ENCODE results near the gene HYDIN.

GRCh38 chr16:70759666-70760065 lies 470.9 kb downstream of the HYDIN start:
- TF ChIP-seq YY1 (IDR thresholded peaks at IDR 0.05; ENCODE audit: extremely low read depth, insufficient replicate concordance, low read depth, low read length), result no peak
- TF ChIP-seq POLR2A (IDR thresholded peaks at IDR 0.05; ENCODE audit: borderline replicate concordance, extremely low read depth, insufficient read depth, insufficient read length), result no peak
- TF ChIP-seq CTCF (IDR thresholded peaks at IDR 0.05 in 2 of 3, conservative IDR thresholded peaks at IDR 0.05 in 1 of 3; ENCODE audit: borderline replicate concordance in 1 of 3, insufficient read depth in 1 of 3, low read depth in 2 of 3, low read length in 2 of 3), result 0 out of 6 replicates have a peak, but pooled peaks of 1 of the 3 experiments have one; percentile 13
- TF ChIP-seq CEBPB (IDR thresholded peaks at IDR 0.05; ENCODE audit: low read depth), result no peak
